OCI-LY7 (cell line): ENCODE results near the gene LGI4.

ENCODE experiments used
- CTCF ChIP-seq: fragments of 200-600 bp; sonication (generic); conservative IDR thresholded peaks from 2 replicates; pipeline ENCODE4 v1.5.1; 2014; ENCODE audit warnings: mild to moderate bottlenecking, antibody characterized with exemption, low read length, moderate library complexity, mixed read lengths
- EZH2phosphoT487 ChIP-seq: fragments of 200-600 bp; sonication (generic); IDR thresholded peaks from 2 replicates; pipeline ENCODE4 v1.6.1; 2018; ENCODE audit warnings: low read depth, borderline replicate concordance, mild to moderate bottlenecking, mixed run types, antibody characterized with exemption, low read length, moderate library complexity, mixed read lengths

- no peak for TF ChIP-seq EZH2phosphoT487
- no peak for TF ChIP-seq CTCF
Measured at GRCh38 chr19:35116072-35116801, 18.6 kb downstream of the LGI4 start.
